VCaP (cell line): ENCODE measurements around the gene PRDX2.

Experiments
- H3K27ac ChIP-seq: fragments of 450-650 bp; 2 replicates; pipeline ENCODE4 v1.5.1; 2017
- CTCF ChIP-seq: fragments of 450-650 bp; conservative IDR thresholded peaks from 2 replicates; pipeline ENCODE4 v1.5.1; 2017; ENCODE audit warnings: mild to moderate bottlenecking, moderate library complexity

PRDX2 gene

GRCh38 chr19:12815088-12815487, 13.5 kb upstream of the PRDX2 start:
- H3K27ac ChIP-seq: no peak overlapping the region
- TF ChIP-seq CTCF: no peak

GRCh38 chr19:12806242-12807081, 4.9 kb upstream of the PRDX2 start, which contains the start of gene RNASEH2A:
RNASEH2A (plus strand) TSS chr19:12806584; CDS start chr19:12806674, 90 bp downstream.
- no peak for TF ChIP-seq CTCF
- H3K27ac ChIP-seq: peak within 1 kb of the TSS; percentile 68

GRCh38 chr19:12804051-12804450, 2.5 kb upstream of the PRDX2 start:
- no peak overlapping the region for H3K27ac ChIP-seq
- TF ChIP-seq CTCF: no peak

GRCh38 chr19:12802267-12803106, 887 bp upstream of the PRDX2 start:
- H3K27ac ChIP-seq: peak overlapping the region; percentile 92
- no peak for TF ChIP-seq CTCF

- TF ChIP-seq CTCF: no peak
- peak overlapping the region; percentile 92 for H3K27ac ChIP-seq
Measured at GRCh38 chr19:12800923-12801465, 606 bp downstream of the PRDX2 start.

GRCh38 chr19:12800466-12800770, 1.2 kb downstream of the PRDX2 start:
- peak overlapping the region; percentile 92 for H3K27ac ChIP-seq
- no peak for TF ChIP-seq CTCF
